Rectal smooth muscle tissue (tissue), 1 donor: Measurements from ENCODE around the gene SRRM3.
A peak's percentile ranks its signal among the peaks of the same experiment; 100 is the strongest.
"Not testable (repeated sequence)": the region's sequence is repeated elsewhere in the genome, so short reads cannot be mapped to it uniquely, and the experiment has no call there.

Experiments
- H3K27ac ChIP-seq: one replicate; pipeline ENCODE4 v1.7.0; 2013; ENCODE audit warnings: low read depth, low read length, inconsistent platforms
- H3K27me3 ChIP-seq: one replicate; pipeline ENCODE4 v1.7.0; 2013; ENCODE audit warnings: low read length; ENCODE audit not compliant: control insufficient read depth, insufficient read depth
- H3K36me3 ChIP-seq: one replicate; pipeline ENCODE4 v1.7.0; 2013; ENCODE audit warnings: low read length; ENCODE audit not compliant: control insufficient read depth, insufficient read depth
- H3K4me1 ChIP-seq: one replicate; pipeline ENCODE4 v1.7.0; 2013; ENCODE audit warnings: low read length; ENCODE audit not compliant: control insufficient read depth, insufficient read depth
- H3K4me3 ChIP-seq: one replicate; pipeline ENCODE4 v1.7.0; 2013; ENCODE audit warnings: low read length
- H3K9ac ChIP-seq: one replicate; pipeline ENCODE4 v1.7.0; 2013; ENCODE audit warnings: low read length

SRRM3 gene

DNA sequence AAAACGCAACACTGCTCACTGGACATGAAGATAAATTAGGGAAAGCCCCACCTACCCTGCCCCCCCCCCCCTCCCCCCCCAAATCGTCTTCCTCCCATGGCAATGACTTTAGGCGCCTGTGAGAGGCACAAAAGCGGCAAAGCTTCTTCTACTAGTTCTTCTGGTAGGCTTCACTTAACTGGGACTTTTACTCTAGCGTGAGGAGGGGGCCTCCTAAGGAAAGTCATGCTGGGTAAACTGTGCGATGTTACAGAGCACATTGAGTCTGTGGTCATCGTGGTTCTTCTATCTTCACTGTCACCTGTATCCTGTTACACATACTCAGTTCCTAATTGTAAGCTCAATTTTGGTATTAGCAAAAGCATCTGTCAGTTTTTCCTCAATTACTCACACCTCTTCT is 125.9 kb downstream of the SRRM3 start:
- Histone ChIP-seq H3K27me3 (no peaks in the 10 kb centered on the region), H3K9ac (no peak overlapping the region), H3K27ac (no peak overlapping the region), H3K36me3 (peaks cover 14% of the 10 kb centered on the region), H3K4me3 (no peak overlapping the region), H3K4me1 (no peaks in the 10 kb centered on the region)

DNA sequence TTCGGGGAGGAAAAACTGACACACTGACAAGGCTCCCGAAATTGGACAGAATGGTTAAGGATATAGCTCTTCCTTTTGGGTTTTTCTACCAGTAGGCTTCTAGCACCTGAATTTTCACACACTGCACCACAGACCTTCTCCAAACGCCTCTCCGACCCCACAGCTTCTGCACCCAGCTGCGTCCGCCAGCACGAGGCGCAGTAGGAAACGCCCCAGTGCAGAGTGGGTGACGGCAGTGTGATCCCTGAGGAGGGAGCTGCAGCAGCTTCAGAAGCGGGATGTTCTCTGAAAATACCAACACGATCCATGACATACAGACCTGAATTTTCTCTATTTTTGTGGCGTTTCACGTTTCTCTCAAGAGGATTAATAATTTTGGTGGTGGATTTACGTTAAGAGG is 126.7 kb downstream of the SRRM3 start:
- H3K27ac ChIP-seq, result no peak overlapping the region
- H3K9ac ChIP-seq, result no peak overlapping the region

DNA sequence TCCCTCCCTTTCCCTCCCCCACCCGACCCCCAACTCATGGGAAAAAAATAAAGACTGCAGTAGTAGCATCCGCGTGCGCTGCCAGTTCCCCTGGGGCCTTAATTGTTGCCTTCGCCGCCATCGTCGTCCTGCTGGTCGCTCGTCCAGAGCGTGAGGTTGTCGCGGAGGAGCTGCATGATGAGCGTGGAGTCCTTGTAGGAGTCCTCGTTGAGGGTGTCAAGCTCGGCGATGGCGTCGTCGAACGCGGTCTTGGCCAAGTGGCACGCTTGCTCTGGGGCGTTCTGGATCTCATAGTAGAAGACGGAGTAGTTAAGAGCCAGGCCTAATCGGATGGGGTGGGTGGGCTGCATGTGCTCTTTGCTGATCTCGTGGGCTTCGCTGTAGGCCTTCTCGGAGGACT is 127.8 kb downstream of the SRRM3 start:
- Histone ChIP-seq H3K9ac (no peak overlapping the region), H3K27ac (no peak overlapping the region), H3K4me3 (no peak overlapping the region), H3K36me3 (peaks cover 14% of the 10 kb centered on the region), H3K27me3 (no peaks in the 10 kb centered on the region), H3K4me1 (peaks cover 9% of the 10 kb centered on the region)

More for the DNA sequence above, 126.7 kb downstream of the SRRM3 start:
- Histone ChIP-seq H3K4me1 (peaks cover 3% of the 10 kb centered on the region), H3K27me3 (no peaks in the 10 kb centered on the region), H3K4me3 (no peak overlapping the region), H3K36me3 (peaks cover 14% of the 10 kb centered on the region)

DNA sequence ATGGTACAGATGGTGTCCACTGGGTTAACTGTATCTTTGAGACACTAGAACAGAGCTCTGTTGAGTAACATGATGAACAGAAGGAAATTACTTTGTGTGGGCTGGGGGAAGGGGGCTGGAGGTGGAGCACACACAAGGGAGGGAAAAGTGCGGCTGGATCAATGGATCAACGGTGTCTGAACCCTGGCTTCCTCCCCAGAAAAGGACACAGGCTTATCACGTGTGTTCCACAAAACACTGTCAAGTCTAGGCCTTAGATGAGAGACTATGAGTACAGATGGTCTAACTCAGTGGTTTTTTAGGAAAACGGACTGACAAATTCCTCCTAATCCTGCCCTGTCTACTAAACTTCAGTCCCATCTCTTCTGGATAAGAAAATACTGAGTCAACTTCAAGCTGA is 128.6 kb downstream of the SRRM3 start:
- Histone ChIP-seq H3K27ac (no peak overlapping the region), H3K4me1 (peaks cover 9% of the 10 kb centered on the region)

DNA sequence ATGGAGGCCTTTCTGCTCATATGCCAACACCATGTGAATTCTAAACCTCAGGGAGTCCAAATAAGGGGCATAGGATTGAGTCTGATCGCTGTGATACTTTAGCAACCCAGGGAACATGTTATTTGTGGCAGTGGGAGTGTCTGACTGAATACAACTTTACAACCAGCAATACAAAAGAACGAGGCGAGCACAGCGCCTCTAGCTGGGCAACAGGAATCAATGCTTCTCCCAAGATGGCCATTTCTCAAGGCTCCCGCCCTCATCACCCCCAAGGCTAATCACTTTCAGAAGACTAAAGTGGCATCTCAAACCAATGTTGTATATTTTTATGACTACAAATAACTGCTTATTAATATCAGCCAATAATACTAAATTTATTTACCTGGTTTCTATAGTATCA is 129.0 kb downstream of the SRRM3 start:
- no peak overlapping the region for H3K27ac ChIP-seq
- peaks cover 9% of the 10 kb centered on the region for H3K4me1 ChIP-seq
- H3K36me3 ChIP-seq, result peaks cover 14% of the 10 kb centered on the region
- H3K4me3 ChIP-seq, result no peak overlapping the region
- H3K27me3 ChIP-seq, result no peaks in the 10 kb centered on the region
- H3K9ac ChIP-seq, result no peak overlapping the region

More for the DNA sequence above, 128.6 kb downstream of the SRRM3 start:
- Histone ChIP-seq H3K27me3 (no peaks in the 10 kb centered on the region), H3K9ac (no peak overlapping the region), H3K4me3 (no peak overlapping the region), H3K36me3 (peaks cover 14% of the 10 kb centered on the region)

DNA sequence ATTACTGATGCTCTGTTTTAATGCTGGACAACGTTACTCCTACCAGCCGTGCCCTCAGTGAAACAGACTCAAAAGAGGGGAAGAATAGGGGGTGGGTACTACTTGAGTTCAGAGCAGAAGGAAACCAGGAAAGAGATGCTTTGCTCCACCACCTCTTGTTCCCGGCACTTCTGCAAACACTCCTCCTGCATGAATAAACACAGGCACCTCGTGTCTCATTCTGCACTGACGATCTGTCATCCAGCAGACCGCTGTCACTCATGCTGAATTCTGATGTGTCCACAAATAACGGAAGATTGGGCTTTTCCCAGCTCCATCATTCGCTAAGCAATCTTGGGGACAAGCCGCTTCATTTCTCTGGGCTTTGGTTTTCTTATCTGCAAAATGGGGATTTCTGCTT is 130.4 kb downstream of the SRRM3 start:
- Histone ChIP-seq H3K4me3 (no peak overlapping the region), H3K36me3 (peaks cover 14% of the 10 kb centered on the region), H3K27ac (no peak overlapping the region), H3K4me1 (peaks cover 9% of the 10 kb centered on the region), H3K9ac (no peak overlapping the region), H3K27me3 (no peaks in the 10 kb centered on the region)

DNA sequence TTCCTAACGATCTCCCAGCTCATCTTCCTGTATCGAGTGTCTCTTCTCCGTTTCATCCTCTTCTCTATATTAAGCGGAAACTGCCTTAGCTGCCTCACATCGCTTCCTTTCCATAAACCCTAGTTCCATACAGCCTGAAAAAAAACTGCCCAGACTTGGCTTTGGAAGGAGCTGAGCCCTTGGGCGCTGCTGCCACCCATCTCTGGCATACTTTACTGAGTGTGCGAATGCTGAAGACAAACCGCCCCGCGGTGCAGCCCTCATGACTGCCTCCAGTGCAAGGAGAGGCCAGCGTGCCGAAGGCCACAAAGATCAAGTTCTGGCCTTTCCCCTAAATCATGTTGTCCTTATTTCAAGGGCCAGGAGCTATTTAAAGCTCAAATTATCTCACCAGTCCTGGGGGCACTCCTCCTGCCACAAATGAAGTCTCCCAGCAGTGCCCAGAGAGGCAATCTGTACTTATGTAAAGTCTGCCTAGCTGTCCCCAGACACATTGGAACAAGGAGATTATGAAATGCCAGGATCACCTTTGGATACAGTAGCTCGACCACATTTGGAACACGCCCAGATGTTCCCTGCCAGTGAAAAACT is 131.9 kb downstream of the SRRM3 start:
- H3K4me1 ChIP-seq, result peaks cover 9% of the 10 kb centered on the region
- H3K4me3 ChIP-seq, result no peak overlapping the region
- no peak overlapping the region for H3K9ac ChIP-seq
- H3K36me3 ChIP-seq, result peaks cover 11% of the 10 kb centered on the region
- no peaks in the 10 kb centered on the region for H3K27me3 ChIP-seq
- peak overlapping the region; percentile 28 for H3K27ac ChIP-seq

DNA sequence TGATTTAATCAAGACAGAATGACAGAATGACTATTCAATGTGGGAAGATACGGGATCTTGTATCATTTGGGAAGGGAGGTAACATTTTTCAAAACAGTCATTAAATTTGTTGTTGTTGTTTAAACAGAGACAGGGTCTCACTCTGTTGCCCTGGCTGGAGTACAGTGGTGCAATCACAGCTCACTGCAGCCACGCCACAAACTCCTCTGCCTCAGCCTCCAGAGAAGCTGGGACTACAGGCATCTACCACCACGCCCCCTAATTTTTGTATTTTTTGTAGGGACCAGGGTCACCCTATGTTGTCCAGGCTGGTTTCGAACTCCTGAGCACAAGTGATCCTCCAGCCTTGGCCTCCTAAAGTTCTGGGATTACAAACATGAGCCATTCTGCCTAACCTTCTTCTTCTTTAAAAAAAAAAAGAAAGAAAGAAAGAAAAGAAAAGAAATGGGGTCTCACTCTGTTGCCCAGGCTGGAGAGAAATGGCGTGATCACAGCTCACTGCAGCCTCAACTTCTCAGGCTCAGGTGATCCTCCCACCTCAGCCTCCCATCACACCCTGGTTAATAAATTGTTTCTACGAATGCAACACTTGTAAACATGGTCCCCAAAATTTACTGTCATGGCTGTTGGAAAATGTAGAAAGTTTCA is 132.7 kb downstream of the SRRM3 start:
- no peak overlapping the region for H3K4me3 ChIP-seq
- peaks cover 4% of the 10 kb centered on the region for H3K36me3 ChIP-seq
- H3K4me1 ChIP-seq, result peaks cover 9% of the 10 kb centered on the region
- H3K9ac ChIP-seq, result no peak overlapping the region
- H3K27ac ChIP-seq, result no peak overlapping the region
- H3K27me3 ChIP-seq, result no peaks in the 10 kb centered on the region

DNA sequence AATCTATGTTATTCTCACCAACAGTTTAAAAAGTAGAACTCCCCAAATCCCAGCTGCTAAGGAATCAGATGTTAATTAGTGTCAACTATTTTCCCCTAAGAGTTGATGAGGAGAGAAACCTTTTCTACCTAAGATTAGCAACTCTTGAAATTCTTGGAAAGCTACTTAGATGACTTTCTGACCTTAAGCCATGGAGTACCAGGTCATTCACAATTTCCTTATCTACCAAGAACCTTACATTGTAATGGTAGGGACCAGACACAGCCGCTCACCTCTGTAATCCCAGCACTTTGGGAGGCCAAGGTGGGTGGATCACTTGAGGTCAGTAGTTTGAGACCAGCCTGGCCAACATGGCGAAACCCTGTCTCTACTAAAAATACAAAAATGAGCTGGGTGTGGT is 133.7 kb downstream of the SRRM3 start:
- H3K36me3 ChIP-seq, H3K27ac ChIP-seq: not testable (repeated sequence)

DNA sequence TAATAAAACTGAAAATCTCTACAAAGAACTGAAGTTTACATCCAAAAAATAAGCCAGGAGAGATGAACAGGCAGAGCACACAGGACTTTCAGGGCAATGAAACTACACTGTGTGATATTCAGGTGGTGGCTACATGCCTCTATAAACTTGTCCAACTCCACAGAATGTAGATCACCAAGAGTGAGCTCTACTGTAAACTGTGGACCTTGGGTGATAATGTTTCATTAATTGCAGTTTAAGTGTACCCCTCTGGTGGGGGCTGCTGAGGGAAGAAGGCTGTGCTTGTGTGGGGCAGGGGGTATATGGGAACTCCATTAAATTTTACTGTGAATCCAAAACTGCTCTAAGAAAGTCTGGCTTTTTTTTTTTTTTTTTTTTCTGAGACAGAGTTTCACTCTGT is 134.4 kb downstream of the SRRM3 start:
- no peaks in the 10 kb centered on the region for H3K27me3 ChIP-seq
- H3K4me1 ChIP-seq, result peaks cover 9% of the 10 kb centered on the region
- H3K27ac ChIP-seq, result no peak overlapping the region
- no peaks in the 10 kb centered on the region for H3K36me3 ChIP-seq
- H3K9ac ChIP-seq, result no peak overlapping the region
- H3K4me3 ChIP-seq, result no peak overlapping the region

More for the DNA sequence above, 133.7 kb downstream of the SRRM3 start:
- not testable (repeated sequence) for H3K27me3 ChIP-seq, H3K4me1 ChIP-seq, H3K9ac ChIP-seq, H3K4me3 ChIP-seq
